MCF 10A (cell line): Measurements from ENCODE around the gene FLVCR1. TPM values are rescaled to one million over a fixed set of nuclear protein-coding genes. Genes with fewer than 3 reads are reported as not detected.

ENCODE experiments used
- BruUV-seq: library from RNA; stranded (reverse); fragments of 400-500 nt; replicated peaks from 2 replicates; lab custom pipeline; 2021; lab: Mats Ljungman, UMichigan
- CTCF ChIA-PET: fragments of 300-600 bp; sonication (Branson Sonifier 250); formaldehyde crosslinking; extraction: SDS; loops from one replicate; lab custom pipeline; 2021; ENCODE audit warnings: antibody characterized with exemption, inconsistent platforms; lab: Yijun Ruan, JAX
- POLR2A ChIA-PET: fragments of 300-600, 350-650 bp; sonication (Branson Sonifier 250); formaldehyde crosslinking; extraction: SDS; loops from one replicate; lab custom pipeline; 2020; ENCODE audit warnings: antibody characterized with exemption, inconsistent platforms; lab: Yijun Ruan, JAX
- DNase-seq: peaks from one replicate; pipeline ENCODE4 v3.0.0-alpha.2; 2018; ENCODE audit not compliant: unreplicated experiment
- H3K27ac Mint-ChIP-seq: one replicate; pipeline ENCODE4 v1.8.0; 2022; ENCODE audit warnings: mild to moderate bottlenecking, low read depth, mixed read lengths; ENCODE audit not compliant: unreplicated experiment
- H3K27me3 Mint-ChIP-seq: one replicate; pipeline ENCODE4 v1.8.0; 2022; ENCODE audit warnings: mixed read lengths; ENCODE audit not compliant: insufficient read depth, unreplicated experiment
- H3K36me3 Mint-ChIP-seq: one replicate; pipeline ENCODE4 v1.8.0; 2022; ENCODE audit warnings: mild to moderate bottlenecking, moderate library complexity, mixed read lengths; ENCODE audit not compliant: insufficient read depth, unreplicated experiment
- H3K4me1 Mint-ChIP-seq: one replicate; pipeline ENCODE4 v1.8.0; 2022; ENCODE audit warnings: mixed read lengths; ENCODE audit not compliant: insufficient read depth, unreplicated experiment
- H3K4me3 Mint-ChIP-seq: one replicate; pipeline ENCODE4 v1.8.0; 2022; ENCODE audit warnings: mild to moderate bottlenecking, moderate library complexity, mixed read lengths; ENCODE audit not compliant: unreplicated experiment
- H3K9me3 Mint-ChIP-seq: one replicate; pipeline ENCODE4 v1.8.0; 2022; ENCODE audit warnings: mixed read lengths; ENCODE audit not compliant: unreplicated experiment
- CTCF ChIP-seq: fragments of 200-600 bp; IDR thresholded peaks from one replicate; pipeline ENCODE4 v1.8.0; 2022; ENCODE audit warnings: antibody characterized with exemption, mild to moderate bottlenecking; ENCODE audit not compliant: unreplicated experiment
- intact Hi-C: fragments of 100-400 bp; cut with micrococcal nuclease; formaldehyde crosslinking; loops from 2 replicates; pipeline ENCODE4 v1.14.1; 2022
- total RNA-seq: library from RNA; stranded (reverse); gene quantifications from 2 replicates; pipeline ENCODE4 v1.2.3, GENCODE V29; 2022

FLVCR1 gene
- total RNA-seq, 1 experiment from 2014 or later = 16.5 TPM

GRCh38 chr1:212946872-212947271 is 88.8 kb downstream of the FLVCR1 start:
- POLR2A ChIA-PET = interaction anchor here (1.7 kb wide), 1 partner anchor 89 kb away, joined by 4 read pairs; no protein-coding TSS in a partner anchor
- BruUV-seq = no TSS peak

More at GRCh38 chr1:212946872-212947271, 88.8 kb downstream of the FLVCR1 start:
- DNase-seq = no peak
- H3K27ac Mint-ChIP-seq = no peak overlapping the region
- H3K9me3 Mint-ChIP-seq = no peaks in the 10 kb centered on the region
- CTCF ChIA-PET = interaction anchor here (0.7 to 1.4 kb wide), 2 partner anchors 20 to 1266 kb away, joined by 3 to 4 read pairs; no protein-coding TSS in a partner anchor
- no peaks in the 10 kb centered on the region for H3K36me3 Mint-ChIP-seq
- no peak for TF ChIP-seq CTCF
- H3K27me3 Mint-ChIP-seq = peaks cover 4% of the 10 kb centered on the region
- intact Hi-C loops = no loop called here
- no peak overlapping the region for H3K4me3 Mint-ChIP-seq
- no peaks in the 10 kb centered on the region for H3K4me1 Mint-ChIP-seq

Other genes starting within 250 kb of the FLVCR1 start
- 85.3 and 114 TPM in 2 replicates for gene ATF3, start 249.5 kb upstream of the FLVCR1 start, total RNA-seq
- gene BATF3, start 158.4 kb upstream of the FLVCR1 start, total RNA-seq = 0.96 and 1.5 TPM in 2 replicates
- 39.7 and 42.2 TPM in 2 replicates for gene NSL1, start 66.5 kb upstream of the FLVCR1 start, total RNA-seq
- gene TATDN3, start 66.4 kb upstream of the FLVCR1 start, total RNA-seq = 31.5 and 35.7 TPM in 2 replicates
- not detected in 2 replicates for gene SPATA45, start 10.6 kb upstream of the FLVCR1 start, total RNA-seq
- gene VASH2, start 92.3 kb downstream of the FLVCR1 start, total RNA-seq = not detected in 2 replicates
- 87.1 and 89.7 TPM in 2 replicates for gene ANGEL2, start 157.6 kb downstream of the FLVCR1 start, total RNA-seq
- gene RPS6KC1, start 193.0 kb downstream of the FLVCR1 start, total RNA-seq = 24.5 and 24.9 TPM in 2 replicates